ENCODE data around the gene MARK3.

- TF ChIP-seq MTA3 (IDR thresholded peaks at IDR 0.05; ENCODE audit: borderline replicate concordance, low read length) = no peak
- no peak for TF ChIP-seq REST (IDR thresholded peaks at IDR 0.05; ENCODE audit: low read depth, low read length)
- no peak for TF ChIP-seq ZBTB4 (CRISPR knock-in tag; IDR thresholded peaks at IDR 0.05)
- TF ChIP-seq TARDBP (IDR thresholded peaks at IDR 0.05; ENCODE audit: borderline replicate concordance) = no peak
- TF ChIP-seq NR2C2 (IDR thresholded peaks at IDR 0.05; ENCODE audit: borderline replicate concordance, control insufficient read depth, insufficient read length, low read depth) = no peak
- no peak for TF ChIP-seq CTCF (IDR thresholded peaks at IDR 0.05 in 2 of 3, conservative IDR thresholded peaks at IDR 0.05 in 1 of 3; ENCODE audit: control insufficient read depth in 2 of 3, extremely low read depth in 1 of 3, insufficient read depth in 1 of 3, low read depth in 3 of 3, low read length in 3 of 3)
- TF ChIP-seq JUND (IDR thresholded peaks at IDR 0.05; ENCODE audit: low read depth, low read length) = no peak
These were observed 167.6 kb downstream of the MARK3 start for GRCh38 chr14:103552846-103553210.

All from GM12878 (cell line).